Fibroblast of mammary gland (primary cell): ENCODE measurements around the gene LILRB3.

Experiments
- DNase-seq: peaks from one replicate; pipeline ENCODE4 v3.0.0-alpha.2; 2010; ENCODE audit warnings: low read depth
- H3K4me3 ChIP-seq: 2 replicates; pipeline ENCODE4 v1.5.1; 2011; ENCODE audit warnings: low read depth, mild to moderate bottlenecking, low read length, moderate library complexity; ENCODE audit not compliant: control insufficient read depth
- TF ChIP-seq, protein P1 (sequence below): conservative IDR thresholded peaks from 2 replicates; pipeline ENCODE4 v1.5.1; 2011; ENCODE audit warnings: low read depth, low read length, inconsistent platforms; ENCODE audit not compliant: control insufficient read depth, insufficient read depth

The LILRB3 gene

DNA sequence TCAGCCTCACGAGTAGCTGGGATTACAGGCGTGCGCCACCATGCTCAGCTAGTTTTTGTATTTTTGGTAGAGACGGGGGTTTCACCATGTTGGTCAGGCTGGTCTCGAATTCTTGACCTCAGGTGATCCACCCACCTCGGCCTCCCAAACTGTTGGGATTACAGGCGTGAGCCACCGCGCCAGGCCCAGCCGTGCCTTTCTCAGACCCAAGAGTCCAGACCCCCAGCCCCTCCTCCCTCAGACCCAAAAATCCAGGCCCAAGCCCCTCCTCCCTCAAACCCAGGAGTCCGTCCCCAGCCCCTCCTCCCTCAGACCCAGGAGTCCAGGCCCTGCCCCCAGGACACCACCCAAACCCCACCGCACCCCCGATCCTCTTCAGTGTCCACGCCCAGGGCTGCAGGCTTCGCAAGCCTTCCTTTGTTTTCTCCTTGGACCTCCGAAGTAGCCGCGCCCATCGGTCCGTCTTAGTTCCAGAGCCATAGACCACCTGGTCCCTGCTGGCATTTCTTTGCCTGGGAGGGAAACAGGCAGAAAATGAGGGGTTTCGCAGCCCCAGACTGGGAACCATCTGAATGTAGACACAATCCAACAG lies 53.6 kb downstream of the LILRB3 start:
- DNase-seq, result no peak
- TF ChIP-seq, protein P1, sequence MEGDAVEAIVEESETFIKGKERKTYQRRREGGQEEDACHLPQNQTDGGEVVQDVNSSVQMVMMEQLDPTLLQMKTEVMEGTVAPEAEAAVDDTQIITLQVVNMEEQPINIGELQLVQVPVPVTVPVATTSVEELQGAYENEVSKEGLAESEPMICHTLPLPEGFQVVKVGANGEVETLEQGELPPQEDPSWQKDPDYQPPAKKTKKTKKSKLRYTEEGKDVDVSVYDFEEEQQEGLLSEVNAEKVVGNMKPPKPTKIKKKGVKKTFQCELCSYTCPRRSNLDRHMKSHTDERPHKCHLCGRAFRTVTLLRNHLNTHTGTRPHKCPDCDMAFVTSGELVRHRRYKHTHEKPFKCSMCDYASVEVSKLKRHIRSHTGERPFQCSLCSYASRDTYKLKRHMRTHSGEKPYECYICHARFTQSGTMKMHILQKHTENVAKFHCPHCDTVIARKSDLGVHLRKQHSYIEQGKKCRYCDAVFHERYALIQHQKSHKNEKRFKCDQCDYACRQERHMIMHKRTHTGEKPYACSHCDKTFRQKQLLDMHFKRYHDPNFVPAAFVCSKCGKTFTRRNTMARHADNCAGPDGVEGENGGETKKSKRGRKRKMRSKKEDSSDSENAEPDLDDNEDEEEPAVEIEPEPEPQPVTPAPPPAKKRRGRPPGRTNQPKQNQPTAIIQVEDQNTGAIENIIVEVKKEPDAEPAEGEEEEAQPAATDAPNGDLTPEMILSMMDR, result no peak
- no peak overlapping the region for H3K4me3 ChIP-seq

DNA sequence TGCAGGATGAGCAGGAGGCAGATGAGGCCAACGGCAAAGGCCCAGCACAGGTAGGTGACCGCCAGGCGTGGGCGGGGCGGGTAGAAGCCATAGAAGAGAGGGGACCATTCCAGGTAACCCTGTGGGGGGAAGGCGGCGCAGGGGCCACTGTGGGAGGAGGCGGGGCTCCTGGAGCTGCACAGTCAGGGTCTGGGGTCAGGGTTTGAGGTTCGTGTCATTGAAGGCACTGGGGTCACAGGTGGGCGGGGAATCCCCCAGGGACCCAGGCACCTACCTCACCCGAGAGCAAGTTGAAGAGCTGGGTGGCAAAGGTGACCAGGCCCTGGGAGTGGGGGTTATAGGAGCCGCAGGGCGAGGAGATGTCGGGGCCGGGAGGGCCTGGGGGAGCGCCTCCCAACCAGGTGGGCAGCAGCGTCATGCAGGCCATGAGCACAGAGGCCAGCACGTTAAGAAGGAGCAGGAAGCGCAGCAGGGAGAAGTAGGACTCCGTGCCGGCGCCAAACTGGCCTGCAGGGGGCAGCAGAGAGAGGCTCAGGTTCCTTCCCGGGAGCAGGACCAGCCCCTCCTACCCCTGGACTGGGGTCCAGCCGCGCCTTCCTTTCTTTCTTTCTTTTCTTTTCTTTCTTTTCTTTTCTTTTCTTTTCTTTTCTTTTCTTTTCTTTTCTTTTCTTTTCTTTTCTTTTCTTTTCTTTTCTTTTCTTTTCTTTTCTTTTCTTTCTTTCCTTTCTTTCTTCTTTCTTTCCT lies 54.5 kb downstream of the LILRB3 start:
- peak; percentile 80 for DNase-seq
- no peak overlapping the region for H3K4me3 ChIP-seq
- TF ChIP-seq, protein P1, result peak; percentile 82
